Kidney (tissue), 14 donors: ENCODE data around the gene CYP4F12. TPM values are rescaled to one million over a fixed set of nuclear protein-coding genes. Genes with fewer than 3 reads are reported as not detected.

Source experiments
- DNase-seq, 5 donors: peaks; one replicate each; pipeline ENCODE4 v3.0.0-alpha.2; 2013 to 2020
- FAIRE-seq: peaks from 2 replicates; lab custom pipeline; 2012; peaks lifted over from hg19 to GRCh38; lab: Jason Lieb, UNC
- H3K27ac ChIP-seq, 2 donors: one replicate each; pipeline ENCODE4 v1.7.0; 2013; ENCODE audit warnings: low read depth in 2 of 2, low read length in 2 of 2, inconsistent platforms in 1 of 2
- H3K27me3 ChIP-seq: one replicate; pipeline ENCODE4 v1.7.1; 2013; ENCODE audit warnings: low read length, inconsistent platforms; ENCODE audit not compliant: control insufficient read depth, insufficient read depth
- H3K36me3 ChIP-seq, 3 donors: one replicate each; pipeline versions ENCODE4 v1.7.0 to v1.7.1; 2013; ENCODE audit warnings: low read length in 3 of 3, control low read depth in 1 of 3, inconsistent platforms in 1 of 3; ENCODE audit not compliant: insufficient read depth in 3 of 3, control insufficient read depth in 2 of 3
- H3K4me1 ChIP-seq, 3 donors: one replicate each; pipeline versions ENCODE4 v1.7.0 to v1.7.1; 2013; ENCODE audit warnings: low read length in 3 of 3, inconsistent platforms in 1 of 3, low read depth in 1 of 3; ENCODE audit not compliant: control insufficient read depth in 2 of 3, insufficient read depth in 2 of 3
- H3K4me3 ChIP-seq, 3 donors: one replicate each; pipeline versions ENCODE4 v1.7.0 to v1.8.1; 2013; ENCODE audit warnings: low read length in 3 of 3, control low read depth in 1 of 3, inconsistent platforms in 1 of 3
- H3K9ac ChIP-seq, 3 donors: one replicate each; pipeline versions ENCODE4 v1.7.0 to v1.7.1; 2013; ENCODE audit warnings: low read length in 3 of 3, control low read depth in 1 of 3, inconsistent platforms in 1 of 3
- H3K9me3 ChIP-seq, 3 donors: one replicate each; pipeline versions ENCODE4 v1.7.0 to v1.7.1; 2013; ENCODE audit warnings: low read length in 3 of 3, control low read depth in 1 of 3, inconsistent platforms in 1 of 3; ENCODE audit not compliant: control insufficient read depth in 2 of 3, insufficient read depth in 1 of 3
- CTCF ChIP-seq: IDR thresholded peaks from 3 replicates; pipeline ENCODE4 v1.5.1; 2012; ENCODE audit warnings: mild to moderate bottlenecking, moderate library complexity, borderline replicate concordance; ENCODE audit not compliant: insufficient read depth; ENCODE audit errors: extremely low read depth
- intact Hi-C: fragments of 100-400 bp; cut with DNase I; formaldehyde crosslinking; loops from one replicate; pipeline ENCODE4 v1.11.1; 2022
- polyA plus RNA-seq: library from polyadenylated mRNA; stranded (reverse); fragments of 350-450 nt; fragmentation: Illumina TruSeq; extraction: RNeasy Lipid Tissue Mini Kit (QIAGEN cat#74804); gene quantifications from one replicate; pipeline ENCODE4 v1.2.3, GENCODE V29; 2014; ENCODE audit warnings: low read depth, low replicate concordance; ENCODE audit not compliant: insufficient read depth
- total RNA-seq: library from RNA; stranded (reverse); fragmentation: NEBNext Ultra II Directional; extraction: Animal tissue kit (Norgen Biotek cat#: 25700); gene quantifications from one replicate; pipeline ENCODE4 v1.2.1, GENCODE V29; 2021
- donor health status: control.
- donor health status: control.
- donor health status: control.
- donor health status: control.
- donor health status: control.
- donor health status: DM: yes; HTN: yes; CAD: no.
- donor health status: Normal renal cell carcinoma (clear cell type).

CYP4F12 gene
- total and polyA plus RNA-seq, 2 donors from 2014 or later, result 4.4 to 10.2 TPM

DNA sequence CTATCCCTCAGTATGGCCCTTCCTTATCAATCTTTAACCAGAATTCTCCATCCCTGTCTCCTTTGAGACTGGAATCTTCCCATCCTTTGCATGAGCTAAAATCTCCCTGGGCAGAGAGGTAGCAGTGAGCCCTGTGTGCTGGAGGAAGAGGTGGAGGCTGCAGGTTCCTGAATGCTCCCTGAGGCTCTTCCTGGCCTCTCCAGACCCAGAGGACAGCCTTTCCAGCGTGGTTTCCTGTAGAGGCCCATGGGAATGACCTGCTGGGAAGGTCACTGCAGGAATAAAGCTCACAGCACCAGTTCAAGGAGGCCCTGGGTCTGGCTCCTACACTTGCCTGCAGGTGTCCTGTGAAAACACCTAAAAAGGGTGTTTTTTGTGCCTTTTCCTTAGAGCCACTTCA lies 59.5 kb downstream of the CYP4F12 start:
- H3K9ac ChIP-seq, result no peak overlapping the region
- FAIRE-seq (no peak), DNase-seq (no peak)
- H3K27me3 ChIP-seq, result no peaks in the 10 kb centered on the region
- no peak overlapping the region for H3K27ac ChIP-seq
- intact Hi-C loops, result no loop called here
- no peaks in the 10 kb centered on the region for H3K4me1 ChIP-seq
- TF ChIP-seq CTCF, result no peak
- H3K9me3 ChIP-seq, result no peaks in the 10 kb centered on the region
- H3K4me3 ChIP-seq, result no peak overlapping the region
- no peaks in the 10 kb centered on the region for H3K36me3 ChIP-seq

- intact Hi-C loops, result no loop called here
- Histone ChIP-seq H3K9me3 (no peaks in the 10 kb centered on the region), H3K4me1 (no peaks in the 10 kb centered on the region), H3K4me3 (no peak overlapping the region), H3K36me3 (no peaks in the 10 kb centered on the region), H3K27me3 (no peaks in the 10 kb centered on the region), H3K9ac (no peak overlapping the region), H3K27ac (no peak overlapping the region)
- DNase-seq (no peak), FAIRE-seq (no peak)
- TF ChIP-seq CTCF, result no peak
Observed at GRCh38 chr19:15733895-15734294, 61.0 kb downstream of the CYP4F12 start.

DNA sequence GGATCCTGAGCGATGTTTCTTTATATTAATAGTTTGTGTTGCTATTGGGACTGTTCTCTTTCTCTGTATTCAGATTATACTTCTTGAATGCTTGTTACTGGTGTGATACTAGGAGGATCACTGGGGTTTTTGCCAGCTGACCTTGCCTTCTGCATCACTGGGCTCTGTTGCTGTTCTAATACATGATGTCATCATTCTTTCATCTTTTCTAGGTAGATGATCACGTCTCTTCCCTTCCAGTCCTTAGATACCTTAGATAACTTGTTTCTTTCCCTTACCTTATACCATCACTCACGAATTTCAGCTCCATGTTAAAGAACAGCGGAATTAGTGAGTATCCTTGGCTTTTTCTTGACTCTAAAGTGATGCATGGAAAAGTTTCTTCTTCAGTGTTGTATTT lies 64.8 kb downstream of the CYP4F12 start, which contains the start of gene OR10H3:
Gene OR10H3 (plus strand): TSS at position 264 of the 400 bp plus-strand sequence. CDS start 3,408 bp downstream, outside the sequence.
- no peak for FAIRE-seq
- TF ChIP-seq CTCF, result no peak
- DNase-seq, result no peak

GRCh38 chr19:15740785-15741184 lies 67.9 kb downstream of the CYP4F12 start:
- FAIRE-seq (no peak), DNase-seq (no peak)
- H3K9ac ChIP-seq, result no peak overlapping the region
- peaks cover 0 to 7% (median 3%) of the 10 kb centered on the region in 3 donors for H3K9me3 ChIP-seq
- TF ChIP-seq CTCF, result no peak
- H3K27me3 ChIP-seq, result no peaks in the 10 kb centered on the region
- no peaks in the 10 kb centered on the region for H3K4me1 ChIP-seq
- intact Hi-C loops, result no loop called here
- H3K36me3 ChIP-seq, result no peaks in the 10 kb centered on the region
- no peak overlapping the region for H3K27ac ChIP-seq
- H3K4me3 ChIP-seq, result no peak overlapping the region

More for the DNA sequence above, 64.8 kb downstream of the CYP4F12 start, which contains the start of gene OR10H3:
- Histone ChIP-seq H3K4me1 (no peaks in the 10 kb centered on the region), H3K36me3 (no peaks in the 10 kb centered on the region), H3K9ac (no peak within 1 kb of the TSS), H3K27ac (no peak within 1 kb of the TSS), H3K4me3 (no peak within 1 kb of the TSS), H3K27me3 (no peaks in the 10 kb centered on the region), H3K9me3 (peaks cover 0 to 7% (median 3%) of the 10 kb centered on the region in 3 donors)
- intact Hi-C loops, result no loop called here
